ENCODE results near the gene GSC. TPM values are rescaled to one million over a fixed set of nuclear protein-coding genes. Genes with fewer than 3 reads are reported as not detected.

Gene GSC
- total RNA-seq, 2 experiments from 2014 or later: not detected

GRCh38 chr14:94767321-94767878 lies 2.5 kb downstream of the GSC start:
- no peaks in the 10 kb centered on the region for H3K9me2 ChIP-seq (ENCODE audit: insufficient read depth, low read length)

GRCh38 chr14:94764573-94764972 lies 5.3 kb downstream of the GSC start:
- H4K20me1 ChIP-seq (ENCODE audit: insufficient read depth, low read length): no peaks in the 10 kb centered on the region
- CTCF ChIA-PET (ENCODE audit: unreplicated experiment): no interaction called here

More at GRCh38 chr14:94767321-94767878, 2.5 kb downstream of the GSC start:
- Histone ChIP-seq H2AFZ (ENCODE audit: low read length) (no peak overlapping the region), H3K27ac (ENCODE audit: low read depth, low read length, poor library complexity, severe bottlenecking) (no peak overlapping the region), H3K4me1 (ENCODE audit: insufficient read depth, low read length, poor library complexity, severe bottlenecking) (no peaks in the 10 kb centered on the region), H3K79me2 (ENCODE audit: insufficient read depth, low read depth, low read length) (no peaks in the 10 kb centered on the region), H3K36me3 (ENCODE audit: insufficient read depth, low read length) (no peaks in the 10 kb centered on the region), H3K9me3 (ENCODE audit: low read length) (no peaks in the 10 kb centered on the region), H3K4me3 (ENCODE audit: low read depth, low read length, poor library complexity, severe bottlenecking) (no peak overlapping the region), H3K4me2 (ENCODE audit: low read length) (no peak overlapping the region), H4K20me1 (ENCODE audit: insufficient read depth, low read length) (no peaks in the 10 kb centered on the region)
- BruUV-seq (replicated peaks): no TSS peak
- ChIA-PET CTCF (ENCODE audit: unreplicated experiment) (interaction anchor here (0.6 kb wide), 1 partner anchor 90 kb away, joined by 3 read pairs; no protein-coding TSS in a partner anchor), POLR2A (no interaction called here)
- intact Hi-C loops (cut with micrococcal nuclease; ENCODE audit: unreplicated experiment): no loop called here
- no peak for TF ChIP-seq EZH2phosphoT487 (IDR thresholded peaks at IDR 0.05; ENCODE audit: borderline replicate concordance, low read depth, low read length)
- TF ChIP-seq CTCF (conservative IDR thresholded peaks at IDR 0.05; ENCODE audit: low read length): no peak
- DNase-seq (ENCODE audit: low spot score): no peak

More at GRCh38 chr14:94764573-94764972, 5.3 kb downstream of the GSC start:
- H3K4me3 ChIP-seq (ENCODE audit: low read depth, low read length, poor library complexity, severe bottlenecking): no peak overlapping the region
- TF ChIP-seq EZH2phosphoT487 (IDR thresholded peaks at IDR 0.05; ENCODE audit: borderline replicate concordance, low read depth, low read length): no peak
- TF ChIP-seq CTCF (conservative IDR thresholded peaks at IDR 0.05; ENCODE audit: low read length): no peak
- no peaks in the 10 kb centered on the region for H3K79me2 ChIP-seq (ENCODE audit: insufficient read depth, low read depth, low read length)
- no peak overlapping the region for H3K27ac ChIP-seq (ENCODE audit: low read depth, low read length, poor library complexity, severe bottlenecking)
- no peaks in the 10 kb centered on the region for H3K4me1 ChIP-seq (ENCODE audit: insufficient read depth, low read length, poor library complexity, severe bottlenecking)
- POLR2A ChIA-PET: interaction anchor here (0.5 kb wide), 1 partner anchor 165 kb away, joined by 4 read pairs; no protein-coding TSS in a partner anchor
- H3K4me2 ChIP-seq (ENCODE audit: low read length): no peak overlapping the region
- H3K9me3 ChIP-seq (ENCODE audit: low read length): no peaks in the 10 kb centered on the region
- H3K9me2 ChIP-seq (ENCODE audit: insufficient read depth, low read length): no peaks in the 10 kb centered on the region
- no TSS peak for BruUV-seq (replicated peaks)
- H3K36me3 ChIP-seq (ENCODE audit: insufficient read depth, low read length): no peaks in the 10 kb centered on the region
- H2AFZ ChIP-seq (ENCODE audit: low read length): no peak overlapping the region
- intact Hi-C loops (cut with micrococcal nuclease; ENCODE audit: unreplicated experiment): no loop called here
- no peak for DNase-seq (ENCODE audit: low spot score)
